Choroid plexus epithelial cell (primary cell): Measurements from ENCODE around the gene GALNT9.
"Not testable (repeated sequence)": the region's sequence is repeated elsewhere in the genome, so short reads cannot be mapped to it uniquely, and the experiment has no call there.

Source experiments
- DNase-seq: peaks from one replicate; pipeline ENCODE4 v3.0.0-alpha.2; 2010; ENCODE audit warnings: low read depth
- H3K4me3 ChIP-seq: 2 replicates; pipeline ENCODE4 v1.5.1; 2011; ENCODE audit warnings: low read depth, mild to moderate bottlenecking, control low read depth, low read length, moderate library complexity
- CTCF ChIP-seq: conservative IDR thresholded peaks from 2 replicates; pipeline ENCODE4 v1.5.1; 2011; ENCODE audit warnings: low read depth, mild to moderate bottlenecking, control low read depth, inconsistent platforms, low read length, moderate library complexity

Gene GALNT9

GRCh38 chr12:132362996-132363660 lies 33.7 kb upstream of the GALNT9 start:
- no peak for TF ChIP-seq CTCF
- no peak for DNase-seq
- no peak overlapping the region for H3K4me3 ChIP-seq

- DNase-seq = no peak
- no peak overlapping the region for H3K4me3 ChIP-seq
- no peak for TF ChIP-seq CTCF
Observed at GRCh38 chr12:132360906-132361777, 31.8 kb upstream of the GALNT9 start.

- no peak for DNase-seq
- H3K4me3 ChIP-seq = no peak overlapping the region
Observed at GRCh38 chr12:132360410-132360809, 31.0 kb upstream of the GALNT9 start.

GRCh38 chr12:132359971-132360370 lies 30.6 kb upstream of the GALNT9 start:
- no peak overlapping the region for H3K4me3 ChIP-seq
- DNase-seq = no peak
- TF ChIP-seq CTCF = no peak

More at GRCh38 chr12:132360410-132360809, 31.0 kb upstream of the GALNT9 start:
- no peak for TF ChIP-seq CTCF

GRCh38 chr12:132359551-132359950 lies 30.2 kb upstream of the GALNT9 start:
- TF ChIP-seq CTCF = no peak
- no peak for DNase-seq
- H3K4me3 ChIP-seq = no peak overlapping the region

- not testable (repeated sequence) for H3K4me3 ChIP-seq, DNase-seq
Observed at GRCh38 chr12:132358241-132359225, 29.1 kb upstream of the GALNT9 start.
